Measurements from ENCODE around the gene EPHA7. TPM values are rescaled to one million over a fixed set of nuclear protein-coding genes. Genes with fewer than 3 reads are reported as not detected.

EPHA7 gene
- total RNA-seq, 1 donor from 2014 or later: 2.0 TPM

DNA sequence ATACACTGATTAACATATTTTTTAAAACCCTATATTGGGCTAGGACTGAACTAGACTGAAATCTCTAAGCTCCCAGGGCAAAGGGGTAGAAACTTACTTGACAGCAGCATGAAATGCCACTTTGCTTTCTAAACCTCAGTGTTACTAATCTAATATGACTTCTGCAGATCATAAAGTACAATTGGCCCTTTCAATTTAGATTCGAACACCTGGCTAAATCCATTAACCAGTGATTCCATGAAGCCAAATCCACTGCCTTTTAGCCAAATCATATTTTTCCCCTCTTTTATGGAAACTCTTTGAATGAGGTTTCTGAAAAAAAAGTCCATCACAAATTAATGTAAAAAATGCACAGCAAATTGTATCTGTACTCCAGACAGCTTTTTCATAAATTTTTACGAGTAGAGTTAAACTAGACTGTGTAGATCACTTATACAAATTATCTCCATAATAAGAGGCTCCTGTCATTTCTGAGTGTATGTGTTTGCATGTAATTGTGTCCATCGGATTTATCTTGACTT is 25.7 kb downstream of the EPHA7 start:
- DNase-seq (ENCODE audit: low read depth): no peak

DNA sequence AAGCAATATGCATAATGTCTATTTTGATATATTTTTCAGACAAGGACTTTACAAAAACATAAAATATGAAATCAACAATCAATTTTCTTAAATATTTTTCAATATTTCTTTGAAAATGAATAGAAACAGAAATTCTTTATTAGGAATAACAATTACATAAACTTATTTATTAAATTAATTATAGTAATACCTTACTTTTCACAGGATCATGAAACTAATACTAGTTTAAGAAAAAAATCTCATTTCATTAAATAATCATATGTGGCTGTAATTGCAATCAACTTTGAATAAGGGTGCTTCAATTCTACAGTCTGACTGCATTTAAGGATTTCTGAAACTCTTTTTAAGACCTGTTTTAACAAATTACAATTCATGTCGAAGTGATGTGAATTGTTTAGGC is 26.6 kb downstream of the EPHA7 start:
- DNase-seq (ENCODE audit: low read depth): no peak

DNA sequence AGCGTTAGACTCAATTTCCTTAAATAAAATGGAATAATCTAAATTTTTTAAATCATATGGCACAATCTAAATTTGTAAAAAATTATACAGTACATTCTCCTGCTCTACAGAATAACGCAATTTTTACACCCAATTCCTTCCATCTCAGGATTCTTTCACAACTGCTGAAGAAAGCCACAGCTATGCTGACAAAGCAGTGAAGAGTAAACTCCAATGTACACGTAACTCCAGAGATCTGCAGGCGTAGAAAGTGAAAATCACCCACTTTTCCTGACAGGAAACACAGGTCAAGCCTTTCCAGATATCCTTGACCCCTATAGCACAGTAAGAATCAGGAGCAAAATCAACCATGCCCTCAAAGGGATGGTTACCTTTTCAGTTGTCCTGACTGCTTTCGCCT is 27.4 kb downstream of the EPHA7 start:
- peak; percentile 73 for DNase-seq (ENCODE audit: low read depth)

DNA sequence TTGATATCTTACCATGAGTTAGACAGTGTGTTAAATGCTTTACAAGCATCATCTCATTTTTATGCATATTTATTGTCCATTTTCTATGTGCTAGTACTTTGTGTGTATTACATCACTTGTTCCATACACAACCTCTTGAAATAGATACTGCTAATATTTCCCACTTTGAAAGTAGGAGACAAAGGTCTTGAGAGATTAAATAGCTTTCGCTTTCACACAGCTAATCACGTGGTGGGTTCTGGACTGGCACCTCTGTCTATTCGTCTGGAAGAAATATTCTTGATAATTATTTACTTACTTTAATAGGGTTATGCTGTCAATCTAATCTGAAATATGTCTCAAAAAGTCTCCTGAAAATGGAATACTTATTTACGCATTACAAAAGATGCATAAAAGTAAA is 30.2 kb downstream of the EPHA7 start:
- DNase-seq (ENCODE audit: low read depth): peak; percentile 40

DNA sequence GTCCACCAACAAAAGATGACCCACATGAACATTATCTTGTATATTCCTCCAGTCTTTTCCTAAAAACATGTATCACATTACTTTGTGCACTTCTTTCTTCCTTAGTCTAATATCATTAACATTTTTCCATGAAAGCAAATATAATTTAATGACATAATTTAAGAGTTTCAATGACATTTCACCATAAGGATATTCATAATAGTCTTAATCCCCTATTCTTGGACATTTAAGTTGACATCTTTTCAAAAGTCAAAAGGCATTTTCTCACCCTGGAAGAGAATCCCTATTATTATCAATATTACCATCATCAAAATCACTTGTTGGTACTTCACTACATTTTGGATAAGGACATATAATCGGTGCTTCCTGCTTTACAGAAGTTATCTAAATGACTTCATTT is 31.3 kb downstream of the EPHA7 start:
- DNase-seq (ENCODE audit: low read depth): no peak

DNA sequence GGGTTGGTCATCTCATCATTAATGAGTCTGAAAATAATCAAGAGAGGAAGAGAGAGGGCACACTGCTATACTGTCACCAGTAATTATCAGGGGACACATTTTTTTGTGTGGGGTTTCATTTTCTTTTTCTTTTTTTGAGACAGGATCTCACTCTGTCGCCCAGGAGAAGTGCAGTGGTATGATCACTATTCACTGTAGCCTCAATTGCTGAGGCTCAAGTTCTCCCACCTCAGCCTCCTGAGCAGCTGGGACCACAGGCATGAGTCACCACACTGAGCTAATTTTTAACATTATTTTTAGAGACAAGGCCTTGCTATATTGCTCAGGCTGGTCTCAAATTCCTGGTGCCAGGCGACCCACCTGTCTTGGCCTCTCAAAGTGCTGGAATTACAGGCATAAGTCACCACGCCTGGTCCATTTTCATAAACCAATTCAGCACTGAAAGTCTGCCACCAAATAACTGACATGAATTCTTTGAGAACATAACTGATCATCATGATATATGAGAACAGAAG is 43.3 kb downstream of the EPHA7 start:
- no peak for DNase-seq (ENCODE audit: low read depth)

DNA sequence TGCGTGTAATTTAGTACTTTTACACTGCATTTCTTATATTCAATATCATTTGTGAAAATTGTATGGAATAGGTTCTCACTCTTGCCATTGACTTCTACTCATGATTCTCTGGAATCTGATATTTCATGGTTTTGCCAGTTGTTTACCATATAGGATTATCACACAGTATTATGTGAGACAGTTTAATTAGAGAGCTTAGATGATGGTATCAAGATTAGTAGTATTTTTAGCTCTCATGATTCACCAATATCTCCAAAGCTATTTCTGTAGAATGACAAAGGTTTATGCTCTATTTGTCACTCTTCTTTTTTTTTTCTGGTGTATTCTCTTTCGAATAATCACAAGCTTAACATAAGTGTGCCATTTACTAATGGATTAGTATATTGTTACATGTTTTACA is 45.9 kb downstream of the EPHA7 start:
- DNase-seq (ENCODE audit: low read depth): no peak

DNA sequence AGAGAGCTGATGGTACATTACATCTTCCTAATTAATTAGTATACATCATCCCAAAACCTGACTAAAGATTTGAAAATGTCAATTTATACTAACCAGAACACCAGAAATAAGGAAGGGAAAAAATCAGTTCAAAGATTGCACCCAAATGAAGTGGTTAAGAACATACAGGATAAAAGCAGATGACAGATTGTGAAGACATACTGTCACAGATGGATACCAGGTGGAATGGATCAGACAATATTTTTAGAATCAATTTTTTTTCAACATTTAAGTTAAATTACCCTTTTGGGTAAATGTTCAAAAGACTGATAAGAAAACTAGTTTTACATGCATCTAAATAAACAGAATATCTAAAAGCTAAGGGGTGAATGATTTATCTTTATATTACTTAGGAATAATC is 47.6 kb downstream of the EPHA7 start:
- no peak for DNase-seq (ENCODE audit: low read depth)

DNA sequence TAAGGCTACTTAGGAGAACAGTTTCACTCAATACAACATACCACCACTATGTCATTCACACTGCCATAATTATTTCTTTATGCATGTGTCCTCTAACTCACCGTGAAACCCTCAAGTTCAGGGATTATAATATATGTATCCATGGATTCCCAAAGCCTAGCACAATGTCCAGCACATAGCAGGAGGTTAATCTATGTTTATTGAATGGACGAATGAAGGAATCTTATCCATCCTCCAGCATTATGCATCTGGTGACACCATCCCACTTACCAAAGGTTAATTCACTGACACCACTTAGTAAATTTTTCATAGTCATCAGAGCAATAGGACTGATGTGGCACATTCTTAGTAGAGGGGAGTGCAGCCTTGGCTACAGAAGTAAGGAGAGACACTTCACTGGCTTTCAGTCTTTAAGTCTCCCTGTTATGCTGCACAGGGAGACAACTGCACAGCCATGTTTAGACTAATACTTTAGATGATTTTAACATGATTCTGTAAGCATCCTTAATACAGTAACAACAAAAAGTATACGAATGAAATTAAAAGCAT is 49.7 kb downstream of the EPHA7 start:
- DNase-seq (ENCODE audit: low read depth): no peak

DNA sequence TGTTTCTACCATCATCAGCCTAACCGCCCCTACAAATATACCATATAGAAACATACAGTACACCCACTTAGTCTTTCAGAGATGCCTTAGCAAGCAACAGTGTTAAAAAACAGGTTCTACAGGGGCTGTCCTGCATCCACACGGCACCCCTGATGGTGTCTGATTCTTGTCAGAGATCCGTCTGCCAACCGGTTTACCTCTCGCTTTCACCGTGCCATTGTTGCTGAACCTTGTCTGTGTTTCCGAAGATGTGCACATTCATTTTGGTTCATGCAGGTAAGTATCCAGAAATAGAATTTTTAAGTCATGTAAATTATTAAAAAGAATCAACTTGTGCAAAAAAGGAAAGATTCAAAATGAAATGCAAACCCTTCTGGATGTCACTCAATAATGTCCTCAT is 52.9 kb downstream of the EPHA7 start:
- DNase-seq (ENCODE audit: low read depth): no peak

DNA sequence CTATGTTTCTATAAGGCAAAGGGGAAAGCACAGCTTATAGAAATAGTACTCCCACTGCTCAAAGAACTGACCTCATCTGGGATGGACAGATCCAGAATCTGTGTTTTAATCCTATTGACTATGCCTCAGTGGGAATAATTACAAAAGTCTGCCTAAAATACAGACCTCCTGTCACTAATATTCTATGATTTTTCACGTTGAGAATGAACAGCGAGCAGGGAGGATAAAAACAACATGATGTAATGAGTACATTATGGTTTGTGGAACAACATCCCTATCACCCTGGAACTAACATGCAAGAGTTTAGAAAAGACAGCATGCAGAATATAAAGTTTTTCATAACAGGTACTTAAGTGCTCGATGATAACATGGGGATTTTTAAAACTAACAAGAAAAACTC is 53.9 kb downstream of the EPHA7 start:
- no peak for DNase-seq (ENCODE audit: low read depth)

DNA sequence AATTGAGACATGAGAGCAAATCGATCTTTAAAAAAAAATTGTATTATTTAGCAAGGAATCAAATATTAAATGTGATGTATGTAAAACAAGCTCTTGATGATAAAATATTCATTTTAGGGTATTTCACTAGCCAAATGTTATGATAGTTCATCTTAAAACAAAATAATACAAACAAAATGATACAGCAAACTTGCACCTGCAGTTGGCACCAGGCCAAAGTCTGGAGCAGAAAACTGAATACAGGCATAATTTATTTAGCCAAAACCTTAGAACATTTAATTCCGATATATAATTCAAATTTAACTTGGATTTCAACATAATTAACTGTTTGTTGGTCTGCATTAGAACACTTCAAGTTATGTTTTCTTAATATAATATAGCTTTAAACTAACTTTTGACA is 60.9 kb downstream of the EPHA7 start:
- DNase-seq (ENCODE audit: low read depth): no peak

DNA sequence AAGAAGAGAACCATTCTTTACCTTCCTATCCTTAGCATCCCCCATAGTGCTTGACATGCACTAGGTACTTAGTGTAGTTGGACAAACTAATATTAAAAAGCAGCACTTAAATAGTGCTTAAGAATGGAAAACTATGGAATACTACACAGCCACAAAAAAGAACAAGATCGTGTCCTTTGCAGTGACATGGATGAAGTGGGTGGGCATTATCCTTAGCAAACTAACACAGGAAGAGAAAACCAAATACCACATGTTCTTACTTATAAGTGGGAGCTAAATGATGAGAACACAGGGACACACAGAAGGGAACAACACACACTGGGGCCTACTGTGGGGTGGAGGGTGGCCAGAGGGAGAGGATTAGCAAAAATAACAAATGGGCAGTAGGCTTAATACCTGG is 66.8 kb downstream of the EPHA7 start:
- no peak for DNase-seq (ENCODE audit: low read depth)

DNA sequence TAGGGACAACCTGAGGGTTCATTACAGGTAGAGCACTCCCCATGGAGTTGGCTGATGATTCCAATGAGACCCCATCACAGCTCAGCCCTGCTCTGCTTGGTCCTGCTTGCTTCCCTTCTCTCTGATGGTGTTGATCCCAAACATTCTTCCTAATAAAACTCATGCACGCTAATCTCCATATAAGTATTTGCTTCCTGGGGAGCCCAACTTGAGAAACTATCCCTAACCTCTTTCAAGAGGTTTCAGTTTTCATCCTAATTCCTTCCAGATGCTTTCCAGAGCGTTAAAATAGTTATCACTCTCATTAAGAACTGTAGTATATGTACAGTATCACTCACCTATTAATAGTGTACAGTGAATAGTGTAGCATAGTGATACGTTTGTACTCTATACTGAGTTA is 68.1 kb downstream of the EPHA7 start:
- no peak for DNase-seq (ENCODE audit: low read depth)

DNA sequence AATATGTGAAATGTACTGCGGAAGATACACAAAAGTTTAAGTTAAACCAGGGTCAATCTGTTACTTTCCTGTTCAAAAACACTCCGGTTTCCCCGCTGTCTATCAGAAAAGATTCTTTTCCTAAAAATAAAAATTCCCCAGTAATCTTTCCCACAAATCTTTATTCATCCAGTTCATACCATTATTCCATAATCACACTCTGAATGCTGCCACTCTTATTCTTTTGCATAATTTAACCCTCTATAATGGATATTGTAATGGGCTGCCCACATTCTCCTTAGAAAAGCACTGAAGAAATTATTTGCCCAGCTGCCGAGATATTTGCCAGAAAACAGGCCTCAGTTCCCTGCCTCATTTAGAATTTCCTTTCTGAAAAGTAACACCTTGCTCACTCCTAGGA is 68.6 kb downstream of the EPHA7 start:
- DNase-seq (ENCODE audit: low read depth): no peak

DNA sequence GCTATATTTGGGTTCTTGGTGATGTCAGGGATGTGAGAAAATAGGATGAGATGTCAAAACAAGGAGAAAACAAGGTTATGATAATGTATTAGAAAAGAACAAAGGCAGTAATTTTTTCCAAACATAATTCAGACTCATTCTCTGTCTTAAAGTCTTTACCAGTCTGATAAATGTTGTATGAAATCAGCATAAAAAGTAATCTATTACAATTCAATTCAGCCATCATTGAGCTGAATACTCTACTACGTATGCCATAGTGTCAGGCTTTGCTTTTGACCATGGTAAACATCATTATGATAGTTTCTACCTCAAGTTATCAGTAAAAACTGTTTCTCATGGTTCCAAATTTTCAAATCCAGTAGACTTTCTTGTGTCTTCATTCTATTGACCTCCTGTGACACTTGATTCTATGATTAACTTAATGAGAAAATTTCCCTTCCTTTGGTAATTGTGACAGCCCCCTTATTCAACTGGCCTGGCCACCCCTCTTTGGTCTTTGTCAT is 75.0 kb downstream of the EPHA7 start:
- no peak for DNase-seq (ENCODE audit: low read depth)

DNA sequence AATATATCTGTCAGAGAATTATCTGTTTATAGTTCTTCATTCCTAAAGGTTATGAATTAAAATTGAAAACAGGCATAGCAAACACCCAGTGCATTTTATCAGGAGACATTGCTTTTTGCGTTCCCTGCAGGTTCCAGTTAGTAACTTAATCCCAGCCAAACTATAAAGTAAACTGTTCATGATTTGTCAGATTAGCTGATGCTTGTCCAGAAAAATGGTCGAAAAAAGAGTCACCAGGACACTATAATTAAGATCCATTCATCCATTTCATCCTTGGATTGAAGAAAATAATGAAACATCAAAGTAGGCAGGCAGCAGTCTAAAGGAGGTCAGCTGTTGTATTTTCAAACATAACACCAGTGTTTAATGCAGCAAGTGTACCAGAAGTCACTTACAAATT is 75.9 kb downstream of the EPHA7 start:
- no peak for DNase-seq (ENCODE audit: low read depth)

DNA sequence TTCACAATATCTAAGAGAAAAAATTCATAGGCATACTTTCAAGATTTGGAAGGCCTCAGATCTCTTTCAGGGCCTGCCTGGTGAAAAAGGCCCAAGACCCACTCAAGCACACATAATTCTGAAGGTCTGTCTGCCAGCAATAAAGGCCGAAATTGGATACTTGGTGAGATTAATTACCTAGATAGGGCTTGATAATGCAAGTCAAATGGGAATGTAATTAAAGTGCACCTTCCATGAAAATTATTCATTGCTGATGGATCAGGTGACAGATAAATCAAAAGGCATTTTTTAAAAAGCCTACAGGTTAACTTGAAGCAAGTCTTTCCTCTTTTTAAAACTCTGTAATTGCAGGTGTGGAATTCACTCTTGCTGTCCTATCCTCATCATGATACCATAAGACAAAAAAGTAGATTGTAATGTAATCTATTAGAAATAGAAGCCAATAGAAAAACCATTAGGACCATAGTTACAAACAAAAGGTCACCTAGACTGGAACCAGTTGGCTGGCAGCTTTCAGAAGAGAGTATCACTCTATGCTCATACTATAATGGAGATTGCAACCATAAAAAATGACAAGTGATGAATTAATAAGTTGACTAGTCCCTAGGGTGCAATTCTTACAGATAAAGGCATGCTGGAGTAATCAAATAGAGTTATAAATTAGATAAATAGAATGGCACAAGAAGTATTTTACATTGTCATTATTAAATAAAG is 77.3 kb downstream of the EPHA7 start:
- DNase-seq (ENCODE audit: low read depth): no peak

DNA sequence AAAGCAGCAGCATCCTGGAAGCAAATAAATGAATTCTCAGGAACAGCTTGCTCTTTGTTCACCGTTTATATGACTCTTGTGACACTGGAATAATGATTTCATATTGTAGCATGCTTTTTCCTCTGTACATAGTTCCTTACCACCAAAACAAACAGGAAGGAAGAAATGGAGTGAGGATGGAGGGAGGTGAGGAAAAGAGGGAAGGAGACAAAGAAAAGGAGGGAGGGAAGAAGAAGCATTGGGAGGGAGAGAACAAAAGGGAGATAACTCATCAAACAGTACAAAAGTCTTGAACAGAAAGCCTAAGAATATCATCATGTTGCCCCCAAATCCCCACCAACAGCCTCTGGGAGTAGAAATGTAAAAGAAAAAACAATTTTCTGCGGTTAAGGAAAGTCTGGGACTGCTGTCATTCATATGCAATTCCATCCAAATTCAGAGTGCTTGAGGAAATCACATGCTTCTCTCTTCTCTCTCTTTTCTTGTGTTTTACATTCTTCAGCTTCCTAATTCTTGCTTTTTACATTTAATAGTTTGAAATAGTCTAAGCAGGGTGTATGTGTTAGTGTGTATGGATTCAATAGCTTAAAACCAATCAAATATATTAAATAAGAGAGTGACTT is 81.5 kb downstream of the EPHA7 start:
- no peak for DNase-seq (ENCODE audit: low read depth)

DNA sequence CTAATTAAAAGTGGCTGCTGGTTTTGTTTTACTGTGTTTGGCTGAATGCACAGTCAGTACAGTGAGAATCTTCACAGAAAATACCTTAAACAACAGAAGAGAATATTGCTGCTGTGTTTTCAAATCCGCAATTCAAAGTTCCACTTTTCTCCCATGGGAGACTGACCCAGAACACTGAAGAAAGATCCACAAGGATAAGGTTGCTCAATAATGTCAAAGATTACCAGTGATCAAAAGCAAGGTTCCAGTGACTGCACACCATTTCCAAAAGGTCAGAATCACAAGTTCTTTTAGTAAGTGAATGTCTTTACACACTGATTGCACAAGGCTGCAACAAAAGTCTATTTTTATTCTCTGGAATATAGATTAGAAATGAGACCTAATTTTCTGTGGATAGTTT is 82.3 kb downstream of the EPHA7 start:
- DNase-seq (ENCODE audit: low read depth): peak; percentile 92

DNA sequence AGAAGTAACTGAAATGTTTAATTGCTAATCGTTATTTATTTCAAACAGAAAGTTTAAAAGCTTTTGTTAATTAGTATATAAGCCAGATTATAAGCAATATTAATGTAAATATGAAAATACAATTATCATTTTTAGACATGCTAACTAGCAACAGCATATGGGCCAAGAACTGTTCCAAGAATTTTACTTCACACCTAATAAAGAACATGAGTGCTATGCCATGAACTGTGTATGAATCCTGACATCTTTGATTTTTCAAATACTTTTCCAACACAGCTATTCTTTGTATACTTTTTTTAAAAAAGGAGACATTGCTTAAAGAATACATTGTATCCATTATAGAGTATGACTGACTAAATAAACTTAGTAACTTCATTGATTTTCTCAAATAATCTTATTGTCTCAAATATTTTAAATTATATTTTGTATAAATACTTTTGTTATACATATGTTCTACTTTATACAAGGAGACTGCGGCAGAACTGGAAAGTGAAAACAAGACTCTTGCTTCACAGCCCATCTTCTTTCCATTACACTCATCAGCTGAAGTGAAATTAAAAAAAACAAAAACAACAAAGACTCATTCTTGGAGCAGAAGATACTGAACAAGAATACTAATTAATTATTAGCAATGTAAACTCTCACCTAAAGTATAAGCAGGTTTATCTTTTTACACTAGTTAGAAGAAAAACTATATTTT is 89.9 kb downstream of the EPHA7 start:
- no peak for DNase-seq (ENCODE audit: low read depth)

DNA sequence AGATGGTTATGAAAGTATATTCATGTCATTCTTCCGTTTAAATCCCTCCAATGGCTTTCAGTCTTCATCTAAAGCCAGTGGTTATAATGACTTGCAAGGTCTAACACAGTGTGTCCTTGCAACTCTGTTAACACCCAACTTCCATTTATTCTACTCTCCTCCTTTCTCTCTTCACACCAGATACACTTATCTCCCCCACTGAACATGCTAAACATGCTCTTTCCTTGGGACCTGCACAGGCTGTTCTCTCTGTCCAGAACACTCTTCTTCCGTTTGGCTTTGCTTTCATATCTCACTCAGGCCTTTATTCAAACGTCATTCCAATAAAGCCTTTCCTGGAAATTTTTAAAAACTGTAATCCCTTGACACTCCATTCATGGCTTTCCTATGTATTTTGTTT is 91.5 kb downstream of the EPHA7 start:
- DNase-seq (ENCODE audit: low read depth): no peak
